Caco-2 (cell line): ENCODE data around the gene TMEM198. TPM values are rescaled to one million over a fixed set of nuclear protein-coding genes. Genes with fewer than 3 reads are reported as not detected.

Experiments used
- BruUV-seq: library from RNA; stranded (reverse); fragments of 400-500 nt; replicated peaks from 2 replicates; lab custom pipeline; 2021; lab: Mats Ljungman, UMichigan
- CTCF ChIA-PET: fragments of 300-600 bp; sonication (Branson Sonifier 250); formaldehyde crosslinking; loops from one replicate; lab custom pipeline; 2022; ENCODE audit warnings: antibody characterized with exemption; lab: Charles Lee
- POLR2A ChIA-PET: fragments of 300-600 bp; sonication (Branson Sonifier 250); formaldehyde crosslinking; loops from one replicate; lab custom pipeline; 2022; ENCODE audit warnings: antibody characterized with exemption; lab: Charles Lee
- DNase-seq, 2 experiments: peaks; one replicate each; pipeline versions ENCODE4 v3.0.0 to v3.0.0-alpha.2; 2020 to 2022
- H3K27me3 ChIP-seq: replicated peaks from 2 replicates; pipeline ENCODE4 v1.6.0; 2011; ENCODE audit warnings: low read length; ENCODE audit not compliant: control insufficient read depth, insufficient read depth
- H3K36me3 ChIP-seq: 2 replicates; pipeline ENCODE4 v1.5.1; 2011; ENCODE audit warnings: low read length; ENCODE audit not compliant: control insufficient read depth, insufficient read depth
- H3K4me1 ChIP-seq: fragments of 250-450 bp; sonication (Bioruptor Pico); 2 replicates; pipeline ENCODE4 v1.5.1; 2020; ENCODE audit warnings: mild to moderate bottlenecking
- H3K4me3 ChIP-seq: 2 replicates; pipeline ENCODE4 v1.5.1; 2011; ENCODE audit warnings: low read depth, mild to moderate bottlenecking, control low read depth, low read length
- H3K9me3 ChIP-seq: fragments of 250-450 bp; sonication (Bioruptor Pico); 2 replicates; pipeline ENCODE4 v1.5.1; 2020; ENCODE audit warnings: mild to moderate bottlenecking, moderate library complexity
- H3K27ac Mint-ChIP-seq: one replicate; pipeline ENCODE4 v1.8.0; 2022; ENCODE audit warnings: mixed read lengths; ENCODE audit not compliant: unreplicated experiment
- H3K27me3 Mint-ChIP-seq: one replicate; pipeline ENCODE4 v1.8.0; 2022; ENCODE audit warnings: mixed read lengths; ENCODE audit not compliant: insufficient read depth, unreplicated experiment
- H3K36me3 Mint-ChIP-seq: one replicate; pipeline ENCODE4 v1.8.0; 2022; ENCODE audit warnings: mild to moderate bottlenecking, mixed read lengths; ENCODE audit not compliant: insufficient read depth, unreplicated experiment
- H3K4me1 Mint-ChIP-seq: one replicate; pipeline ENCODE4 v1.8.0; 2022; ENCODE audit warnings: low read depth, mixed read lengths; ENCODE audit not compliant: unreplicated experiment
- H3K4me3 Mint-ChIP-seq: one replicate; pipeline ENCODE4 v1.8.0; 2022; ENCODE audit warnings: mild to moderate bottlenecking, moderate library complexity, mixed read lengths; ENCODE audit not compliant: unreplicated experiment
- H3K9me3 Mint-ChIP-seq: one replicate; pipeline ENCODE4 v1.8.0; 2022; ENCODE audit warnings: mixed read lengths; ENCODE audit not compliant: unreplicated experiment
- CTCF ChIP-seq, 2 experiments: fragments of 200-600 bp in 1 of 2; IDR thresholded peaks; 1 replicate in 1 of 2; 2 replicates in 1 of 2; pipeline versions ENCODE4 v1.5.1 to v1.8.0; 2011 to 2022; ENCODE audit warnings: antibody characterized with exemption in 1 of 2, control low read depth in 1 of 2, inconsistent platforms in 1 of 2, low read depth in 1 of 2, low read length in 1 of 2, mild to moderate bottlenecking in 1 of 2, moderate library complexity in 1 of 2; ENCODE audit not compliant: insufficient read depth in 1 of 2, severe bottlenecking in 1 of 2, unreplicated experiment in 1 of 2
- intact Hi-C: fragments of 100-400 bp; cut with micrococcal nuclease; formaldehyde crosslinking; loops from one replicate; pipeline ENCODE4 v1.10.0; 2022; ENCODE audit not compliant: unreplicated experiment
- total RNA-seq: library from RNA; stranded (reverse); gene quantifications from 2 replicates; pipeline ENCODE4 v1.2.3, GENCODE V29; 2022

Gene TMEM198
- total RNA-seq, 1 experiment from 2014 or later = 8.5 TPM

GRCh38 chr2:219499058-219499307, 44.8 kb upstream of the TMEM198 start:
- no peak for TF ChIP-seq CTCF (IDR thresholded peaks at IDR 0.05; ENCODE audit: insufficient read depth in 1 of 2, low read depth in 1 of 2, low read length in 1 of 2, severe bottlenecking in 1 of 2, unreplicated experiment in 1 of 2)
- Histone ChIP-seq H3K9me3 (no peaks in the 10 kb centered on the region), H3K27me3 (no peaks in the 10 kb centered on the region), H3K36me3 (no peaks in the 10 kb centered on the region; the same call in 1 of the 2 replicates), H3K4me1 (peaks cover 14% of the 10 kb centered on the region; the same call in 1 of the 2 replicates), H3K4me3 (peak overlapping the region; percentile 86)
- Mint-ChIP-seq H3K9me3 (no peaks in the 10 kb centered on the region), H3K36me3 (peaks cover 11% of the 10 kb centered on the region), H3K27me3 (no peaks in the 10 kb centered on the region), H3K4me1 (peaks cover 16% of the 10 kb centered on the region), H3K27ac (peak overlapping the region; percentile 94), H3K4me3 (peak overlapping the region; percentile 98)
- ChIA-PET CTCF (interaction anchor here (0.6 to 7.2 kb wide), 18 partner anchors 10 to 204 kb away, joined by 3 to 243 read pairs (median 6); partner anchors contain the start of genes ASIC4, CHPF, DNPEP and STK11IP), POLR2A (interaction anchor here (0.6 to 1.7 kb wide), 13 partner anchors 9 to 250 kb away, joined by 3 to 10 read pairs (median 4); partner anchors contain the start of genes DNAJB2, DNPEP and STK11IP)
- no peak for DNase-seq
- BruUV-seq = no TSS peak
- intact Hi-C loops = no loop called here

GRCh38 chr2:219499555-219499954, 44.3 kb upstream of the TMEM198 start:
- Histone ChIP-seq H3K36me3 (no peaks in the 10 kb centered on the region; the same call in 1 of the 2 replicates), H3K4me3 (peak overlapping the region; percentile 86), H3K4me1 (peaks cover 14% of the 10 kb centered on the region; the same call in 1 of the 2 replicates), H3K27me3 (no peaks in the 10 kb centered on the region), H3K9me3 (no peaks in the 10 kb centered on the region)
- intact Hi-C loops = no loop called here
- POLR2A ChIA-PET = interaction anchor here (1.7 kb wide), 1 partner anchor 111 kb away, joined by 9 read pairs; the partner anchor contains the start of gene DNPEP
- Mint-ChIP-seq H3K27ac (peak overlapping the region; percentile 94), H3K36me3 (peaks cover 11% of the 10 kb centered on the region), H3K4me1 (peaks cover 16% of the 10 kb centered on the region), H3K9me3 (no peaks in the 10 kb centered on the region), H3K27me3 (no peaks in the 10 kb centered on the region), H3K4me3 (peak overlapping the region; percentile 98)
- BruUV-seq = no TSS peak
- CTCF ChIA-PET = interaction anchor here (4.0 to 7.2 kb wide), 3 partner anchors 10 to 29 kb away, joined by 49 to 243 read pairs (median 126); no protein-coding TSS in a partner anchor
- TF ChIP-seq CTCF (IDR thresholded peaks at IDR 0.05; ENCODE audit: insufficient read depth in 1 of 2, low read depth in 1 of 2, low read length in 1 of 2, severe bottlenecking in 1 of 2, unreplicated experiment in 1 of 2) = no peak
- no peak for DNase-seq

GRCh38 chr2:219500135-219500534, 43.7 kb upstream of the TMEM198 start:
- H3K27me3 Mint-ChIP-seq = no peaks in the 10 kb centered on the region
- CTCF ChIA-PET = interaction anchor here (0.6 to 7.2 kb wide), 4 partner anchors 9 to 48 kb away, joined by 4 to 243 read pairs (median 88); no protein-coding TSS in a partner anchor
- H3K36me3 ChIP-seq = no peaks in the 10 kb centered on the region; the same call in 1 of the 2 replicates
- BruUV-seq = no TSS peak
- no peaks in the 10 kb centered on the region for H3K9me3 Mint-ChIP-seq
- POLR2A ChIA-PET = no interaction called here
- intact Hi-C loops = no loop called here
- H3K9me3 ChIP-seq = no peaks in the 10 kb centered on the region
- no peak for DNase-seq
- peak overlapping the region; percentile 98 for H3K4me3 Mint-ChIP-seq
- H3K36me3 Mint-ChIP-seq = peaks cover 11% of the 10 kb centered on the region
- H3K27ac Mint-ChIP-seq = no peak overlapping the region
- no peaks in the 10 kb centered on the region for H3K27me3 ChIP-seq
- H3K4me1 ChIP-seq = peaks cover 14% of the 10 kb centered on the region; the same call in 1 of the 2 replicates
- H3K4me3 ChIP-seq = no peak overlapping the region
- TF ChIP-seq CTCF (IDR thresholded peaks at IDR 0.05; ENCODE audit: insufficient read depth in 1 of 2, low read depth in 1 of 2, low read length in 1 of 2, severe bottlenecking in 1 of 2, unreplicated experiment in 1 of 2) = peak in 1 of 2 experiments; percentile 7
- H3K4me1 Mint-ChIP-seq = peaks cover 16% of the 10 kb centered on the region
